Activated CD4-positive, alpha-beta T cell treated with anti-CD3 and anti-CD28 coated beads, Interleukin-2, amount 50 U/mL, for 16 hours (primary cell): Measurements from ENCODE around the gene JAG1.
"Not testable (repeated sequence)": the region's sequence is repeated elsewhere in the genome, so short reads cannot be mapped to it uniquely, and the experiment has no call there.

Experiments
- DNase-seq: peaks from one replicate; pipeline ENCODE4 v3.0.0-alpha.2; 2020

Gene JAG1

GRCh38 chr20:10635476-10636208 is 38.2 kb downstream of the JAG1 start:
- DNase-seq = no peak

- no peak for DNase-seq
These were observed 39.0 kb downstream of the JAG1 start for GRCh38 chr20:10634683-10635411.

DNA sequence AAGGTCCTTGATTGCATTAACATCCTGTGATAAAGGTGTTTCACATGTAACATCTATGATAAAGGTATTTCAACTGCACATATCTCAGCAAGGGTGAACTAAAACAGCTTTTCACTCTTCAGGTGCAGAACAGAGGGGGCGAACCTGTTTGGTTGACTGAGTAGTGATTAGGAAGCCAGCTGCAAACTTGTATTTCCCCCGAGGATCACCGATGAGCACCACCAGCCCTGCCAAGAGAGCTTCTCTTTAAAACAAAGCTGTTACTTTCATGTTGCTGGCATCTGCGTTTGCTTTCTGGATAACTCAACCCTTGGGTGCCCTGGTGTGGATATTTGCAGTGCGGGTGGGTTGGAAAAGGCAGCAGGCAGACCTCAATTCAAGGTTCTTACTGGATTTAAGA is 39.6 kb downstream of the JAG1 start:
- DNase-seq = no peak

- DNase-seq = no peak
These were observed 40.1 kb downstream of the JAG1 start for GRCh38 chr20:10633718-10634117.

DNA sequence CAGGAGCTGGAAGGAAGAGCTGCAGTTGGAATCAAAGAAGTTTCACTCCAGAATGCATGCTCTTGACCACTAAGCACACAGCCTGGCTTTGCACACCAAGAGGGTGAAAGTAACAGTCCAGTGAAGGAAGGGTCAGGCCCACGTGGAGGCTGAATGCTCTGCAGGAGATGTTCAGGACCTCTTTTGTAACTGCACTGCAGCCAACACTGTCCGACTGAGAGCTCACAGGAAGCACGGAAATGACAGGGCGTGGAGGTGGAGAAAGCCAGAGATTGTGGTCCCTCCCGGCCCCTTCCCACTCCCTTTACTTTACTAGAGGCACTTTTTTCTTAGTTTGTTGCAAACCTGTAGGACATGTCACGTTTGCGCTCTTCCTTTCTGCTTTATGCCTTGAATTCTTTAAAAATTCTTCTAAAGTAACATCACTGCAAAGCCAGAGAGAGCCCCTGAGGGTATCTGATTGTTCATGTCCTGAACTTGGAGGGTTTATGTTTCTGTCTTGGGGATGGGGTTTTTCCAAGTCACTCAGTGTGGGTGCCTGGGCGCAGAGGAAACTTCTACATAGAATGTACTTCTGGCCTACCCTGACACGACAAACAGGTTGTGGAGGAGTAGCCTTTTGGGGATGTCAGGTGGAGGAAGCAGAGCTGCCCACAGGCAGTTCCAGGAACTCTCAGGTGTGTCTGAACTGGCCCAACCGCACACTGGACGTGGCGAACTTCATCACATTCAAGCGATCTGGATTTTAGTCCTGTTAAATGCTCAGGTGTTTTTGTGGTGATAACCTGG is 40.9 kb downstream of the JAG1 start:
- DNase-seq = no peak

- no peak for DNase-seq
These were observed 42.7 kb downstream of the JAG1 start for GRCh38 chr20:10631126-10631525.

- no peak for DNase-seq
These were observed 43.7 kb downstream of the JAG1 start for GRCh38 chr20:10629946-10630650.

DNA sequence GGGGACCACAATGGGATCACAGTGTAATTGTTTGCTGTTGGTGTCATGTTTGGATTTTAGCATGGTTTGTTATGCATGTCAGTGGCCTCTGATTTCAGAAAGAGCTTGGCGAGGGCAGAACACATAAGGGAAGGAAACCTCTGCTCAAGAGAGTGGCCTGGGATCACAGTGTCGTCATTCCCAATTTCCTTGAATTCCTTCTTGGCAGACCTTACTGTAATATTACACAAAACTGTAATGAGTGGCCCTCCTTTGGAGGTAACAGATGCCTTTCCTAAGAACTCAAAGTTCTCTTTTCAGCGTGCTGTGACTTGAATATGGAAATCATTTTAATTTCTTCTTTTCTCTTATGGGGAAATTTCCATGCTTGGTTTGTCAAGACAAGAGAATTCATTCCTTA is 46.9 kb downstream of the JAG1 start:
- no peak for DNase-seq

DNA sequence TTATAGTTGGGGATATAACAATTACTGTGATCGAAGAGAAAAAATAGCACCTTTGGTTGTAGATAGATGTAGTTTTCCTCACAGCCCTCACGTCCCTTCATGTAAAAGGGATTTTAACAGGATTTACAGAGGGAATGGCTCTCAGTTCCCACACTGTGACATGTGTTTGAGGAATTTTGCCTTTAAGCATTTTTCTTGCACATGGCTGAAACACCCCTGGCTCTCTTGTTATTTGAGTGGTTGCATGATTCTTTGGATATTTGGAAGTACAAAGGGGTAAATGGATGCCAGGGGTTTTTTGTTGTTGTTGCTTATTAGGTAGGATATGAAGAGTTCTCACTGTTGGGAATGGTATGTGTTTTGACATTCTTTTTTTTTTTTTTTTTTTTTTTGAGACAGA is 48.2 kb downstream of the JAG1 start:
- no peak for DNase-seq

- no peak for DNase-seq
These were observed 51.0 kb downstream of the JAG1 start for GRCh38 chr20:10622657-10623418.

DNA sequence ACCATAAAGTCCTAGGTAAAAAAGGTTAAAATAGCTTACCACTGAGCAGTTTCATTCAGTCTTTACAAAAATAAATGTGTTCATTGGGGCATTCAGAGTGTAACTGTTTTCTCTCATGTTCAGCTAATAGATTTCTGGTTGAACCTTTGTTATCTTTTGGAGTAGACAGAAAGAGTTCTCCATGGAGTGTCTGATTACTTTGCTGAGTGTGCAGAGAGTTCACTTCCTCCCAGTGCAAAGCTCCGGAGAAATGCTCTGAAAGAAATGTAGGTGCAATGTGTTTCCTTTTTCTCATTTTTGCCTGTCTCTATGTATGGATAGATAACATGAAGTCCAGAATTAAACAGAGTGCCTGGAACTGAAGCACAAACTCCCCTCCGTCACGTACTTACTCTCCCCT is 52.6 kb downstream of the JAG1 start:
- DNase-seq = no peak

- no peak for DNase-seq
These were observed 54.4 kb downstream of the JAG1 start for GRCh38 chr20:10619427-10619826.

- DNase-seq = no peak
These were observed 55.1 kb downstream of the JAG1 start for GRCh38 chr20:10618611-10619245.

DNA sequence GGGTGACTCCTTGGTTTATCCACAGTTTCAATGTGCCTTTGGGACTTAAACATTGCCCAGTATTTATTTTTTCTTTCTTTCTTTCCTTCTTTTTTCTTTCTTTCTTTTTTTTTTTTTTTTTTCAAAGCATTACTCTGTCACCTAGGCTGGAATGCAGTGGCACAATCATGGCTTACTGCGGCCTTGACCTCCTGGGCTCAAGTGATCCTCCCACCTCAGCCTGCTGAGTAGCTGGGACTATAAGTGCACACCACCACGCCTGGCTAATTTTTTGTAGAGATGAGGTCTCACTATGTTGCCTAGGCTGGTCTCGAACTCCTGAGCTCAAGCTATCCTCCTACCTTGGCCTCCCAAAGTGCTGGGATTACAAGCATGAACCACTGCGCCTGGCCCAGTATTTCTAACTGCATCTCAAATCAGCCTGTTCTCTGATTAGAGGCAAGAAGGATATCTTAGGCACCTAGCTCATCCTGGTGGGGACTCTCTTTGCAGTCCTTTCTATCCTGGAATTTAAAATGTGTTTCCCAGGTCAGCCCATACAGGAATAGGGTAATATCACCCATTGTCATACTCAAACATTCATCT is 56.2 kb downstream of the JAG1 start:
- not testable (repeated sequence) for DNase-seq

DNA sequence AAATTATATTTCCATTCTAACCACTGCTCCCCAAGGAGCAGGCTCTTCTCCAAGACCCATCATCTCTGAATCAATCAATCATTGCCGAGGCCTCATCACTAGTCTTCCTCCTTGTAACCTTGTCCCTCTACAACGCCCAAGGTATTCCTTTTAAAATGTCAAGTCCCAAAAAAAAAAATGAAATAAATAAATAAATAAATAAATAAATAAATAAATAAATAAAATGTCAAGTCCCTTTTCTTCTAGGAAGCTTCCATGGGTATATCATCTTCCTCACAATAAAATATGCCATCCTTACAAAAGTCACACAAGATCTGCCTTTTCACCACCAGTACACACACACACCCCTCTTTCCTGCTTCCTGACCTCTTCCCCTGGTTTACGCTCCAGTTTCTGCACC is 57.6 kb downstream of the JAG1 start:
- DNase-seq = no peak

- no peak for DNase-seq
These were observed 59.9 kb downstream of the JAG1 start for GRCh38 chr20:10613911-10614310.

DNA sequence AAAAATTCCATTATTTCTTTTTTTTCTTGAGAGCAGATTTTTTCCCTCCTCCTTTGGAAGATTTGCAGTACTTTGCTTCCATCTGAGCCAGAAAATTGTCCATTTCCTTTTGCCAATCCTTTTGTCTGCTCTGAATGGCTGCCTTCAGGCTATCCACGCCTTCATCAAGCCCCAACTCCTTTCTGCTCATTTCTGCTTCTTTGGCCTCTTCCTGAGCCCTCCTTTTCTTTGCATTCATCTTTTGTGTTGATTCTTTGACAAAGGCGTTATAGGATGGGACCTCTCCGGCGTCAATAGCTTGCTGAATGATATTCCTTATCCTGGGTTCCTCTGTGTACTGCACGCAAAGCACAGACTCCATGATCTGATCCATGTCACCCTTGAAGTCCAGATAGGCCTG is 60.4 kb downstream of the JAG1 start:
- not testable (repeated sequence) for DNase-seq

DNA sequence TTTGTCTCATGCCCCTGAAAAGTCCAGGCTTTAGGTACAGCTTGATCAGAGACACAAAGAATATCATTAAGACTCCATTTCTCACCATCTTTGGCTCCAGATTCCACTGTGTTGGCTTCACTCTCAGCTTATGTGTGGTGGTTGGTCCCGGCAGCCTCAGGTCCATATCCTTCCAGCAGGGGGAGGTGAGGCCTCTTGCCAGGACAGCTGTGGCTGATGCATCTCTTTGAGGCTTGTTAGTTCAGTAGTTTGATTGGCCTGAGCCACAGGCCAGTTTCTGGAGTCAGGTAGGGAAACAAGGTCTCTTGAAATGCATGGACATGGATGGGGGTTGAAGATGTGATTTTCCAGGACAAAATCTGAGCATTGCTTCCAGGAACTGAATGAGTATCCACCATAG is 62.4 kb downstream of the JAG1 start:
- no peak for DNase-seq

DNA sequence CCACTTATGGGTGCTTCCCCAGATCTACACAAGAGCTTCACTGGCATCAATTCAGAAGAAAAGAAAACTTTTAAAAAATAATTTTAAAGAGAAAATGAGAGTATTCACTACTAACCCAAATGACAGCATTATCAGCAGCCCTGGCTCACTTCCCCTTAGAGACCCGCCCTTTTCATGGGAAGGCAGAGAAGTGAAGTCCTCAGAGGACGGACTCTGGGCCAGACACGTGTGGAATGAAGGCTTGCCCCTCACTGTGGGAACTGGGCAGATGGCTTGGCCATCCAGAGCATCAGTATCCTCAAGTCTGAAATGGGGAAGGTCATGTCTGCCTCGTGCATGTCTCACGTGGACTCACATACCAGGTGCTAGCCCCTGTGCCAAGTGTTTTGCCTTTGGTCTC is 63.5 kb downstream of the JAG1 start:
- DNase-seq = no peak

DNA sequence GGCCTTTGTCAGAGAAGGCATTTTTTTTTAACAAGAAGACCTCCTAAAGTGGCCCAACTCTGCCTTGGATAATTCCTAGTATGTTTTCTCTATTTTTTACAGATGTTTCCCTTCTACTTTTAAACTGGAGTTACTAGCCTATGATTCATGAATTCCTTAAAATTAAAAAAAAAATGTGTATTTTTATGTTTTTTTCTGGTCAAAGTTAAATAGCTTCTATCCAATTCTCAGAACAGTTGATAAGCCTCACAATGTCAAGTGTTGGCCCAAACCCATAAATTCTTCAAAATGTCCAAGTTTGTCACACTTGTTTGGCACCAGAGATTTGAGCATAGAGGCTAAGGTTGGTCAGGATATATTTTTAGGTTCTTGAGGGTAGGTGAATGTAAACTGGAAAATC is 64.0 kb downstream of the JAG1 start:
- no peak for DNase-seq

GRCh38 chr20:10609276-10609675 is 64.5 kb downstream of the JAG1 start:
- no peak for DNase-seq
